IMR-90 (cell line): Measurements from ENCODE around the gene GTF3C1. TPM values are rescaled to one million over a fixed set of nuclear protein-coding genes. Genes with fewer than 3 reads are reported as not detected.

Experiments
- ATAC-seq: fragments of 200-7000 bp; cut with Tn5 transposase; 2 replicates; pipeline ENCODE4 v1.9.1; 2020; ENCODE audit warnings: low read depth, mild to moderate bottlenecking, moderate library complexity
- BruUV-seq: library from RNA; stranded (reverse); fragments of 400-500 nt; replicated peaks from 2 replicates; lab custom pipeline; 2021; lab: Mats Ljungman, UMichigan
- CTCF ChIA-PET: fragments of 300-600 bp; formaldehyde crosslinking; extraction: SDS; loops from one replicate; lab custom pipeline; 2021; ENCODE audit warnings: antibody characterized with exemption; lab: Yijun Ruan, JAX
- POLR2A ChIA-PET: fragments of 300-600 bp; sonication (Branson Sonifier 250); formaldehyde crosslinking; loops from one replicate; lab custom pipeline; 2022; ENCODE audit warnings: antibody characterized with exemption; ENCODE audit not compliant: unreplicated experiment; lab: Charles Lee
- DNase-seq: peaks from one replicate; pipeline ENCODE4 v3.0.0; 2013
- H2AFZ ChIP-seq: replicated peaks from 2 replicates; pipeline ENCODE3; 2013; ENCODE audit warnings: low read length, mild to moderate bottlenecking; ENCODE audit not compliant: poor library complexity
- H2AK5ac ChIP-seq: 2 replicates; pipeline ENCODE4 v1.6.1; 2013; ENCODE audit warnings: low read depth, low read length, inconsistent platforms
- H2AK9ac ChIP-seq: replicated peaks from 2 replicates; pipeline ENCODE3; 2013; ENCODE audit warnings: mild to moderate bottlenecking, low read depth, low read length, moderate library complexity; ENCODE audit not compliant: poor library complexity
- H2BK120ac ChIP-seq: 2 replicates; pipeline ENCODE4 v1.6.1; 2013; ENCODE audit warnings: low read depth, low read length, inconsistent platforms
- H2BK15ac ChIP-seq: 3 replicates; pipeline ENCODE4 v1.6.1; 2013; ENCODE audit warnings: low read depth, low read length, inconsistent platforms
- H2BK20ac ChIP-seq: 2 replicates; pipeline ENCODE4 v1.6.1; 2013; ENCODE audit warnings: low read depth, mild to moderate bottlenecking, inconsistent platforms, low read length, moderate library complexity
- H2BK5ac ChIP-seq: 2 replicates; pipeline ENCODE4 v1.6.1; 2013; ENCODE audit warnings: mild to moderate bottlenecking, low read depth, low read length, inconsistent platforms; ENCODE audit not compliant: poor library complexity, severe bottlenecking
- H3K14ac ChIP-seq: replicated peaks from 2 replicates; pipeline ENCODE4 v1.6.1; 2013; ENCODE audit warnings: low read depth, low read length, inconsistent platforms
- H3K18ac ChIP-seq: 2 replicates; pipeline ENCODE4 v1.6.1; 2013; ENCODE audit warnings: low read depth, low read length, control low read depth
- H3K23ac ChIP-seq: 2 replicates; pipeline ENCODE4 v1.6.1; 2013; ENCODE audit warnings: low read depth, low read length, inconsistent platforms
- H3K27ac ChIP-seq: 2 replicates; pipeline ENCODE4 v1.5.1; 2013; ENCODE audit warnings: mild to moderate bottlenecking, control low read depth, low read length; ENCODE audit not compliant: insufficient read depth
- H3K27me3 ChIP-seq: 2 replicates; pipeline ENCODE4 v1.6.1; 2013; ENCODE audit warnings: low read length; ENCODE audit not compliant: control insufficient read depth, insufficient read depth
- H3K36me3 ChIP-seq: 2 replicates; pipeline ENCODE4 v1.6.1; 2013; ENCODE audit warnings: low read length, mixed read lengths; ENCODE audit not compliant: control insufficient read depth, insufficient read depth
- H3K4ac ChIP-seq: 2 replicates; pipeline ENCODE4 v1.6.1; 2013; ENCODE audit warnings: low read depth, low read length, inconsistent platforms
- H3K4me1 ChIP-seq: 2 replicates; pipeline ENCODE4 v1.6.1; 2013; ENCODE audit warnings: low read length, mixed read lengths; ENCODE audit not compliant: control insufficient read depth, insufficient read depth
- H3K4me2 ChIP-seq: 2 replicates; pipeline ENCODE4 v1.6.1; 2013; ENCODE audit warnings: low read depth, mild to moderate bottlenecking, control low read depth, low read length, moderate library complexity
- H3K4me3 ChIP-seq: 2 replicates; pipeline ENCODE4 v1.5.1; 2013; ENCODE audit warnings: low read depth, mild to moderate bottlenecking, control low read depth, low read length, moderate library complexity; ENCODE audit not compliant: insufficient read depth
- H3K56ac ChIP-seq: 2 replicates; pipeline ENCODE4 v1.6.1; 2013; ENCODE audit warnings: low read length, inconsistent platforms; ENCODE audit not compliant: insufficient read depth; ENCODE audit errors: extremely low read depth
- H3K79me1 ChIP-seq, 2 experiments: 2 replicates each; pipeline ENCODE4 v1.6.1; 2013; ENCODE audit warnings: low read length in 2 of 2, inconsistent platforms in 1 of 2, low read depth in 1 of 2
- H3K9ac ChIP-seq: 2 replicates; pipeline ENCODE4 v1.6.1; 2013; ENCODE audit warnings: low read depth, low read length, control low read depth
- H3K9me1 ChIP-seq: 2 replicates; pipeline ENCODE4 v1.6.1; 2013; ENCODE audit warnings: low read length, inconsistent platforms; ENCODE audit not compliant: insufficient read depth
- H3K9me3 ChIP-seq: 2 replicates; pipeline ENCODE4 v1.6.1; 2013; ENCODE audit warnings: low read length; ENCODE audit not compliant: control insufficient read depth, insufficient read depth
- H4K20me1 ChIP-seq: 2 replicates; pipeline ENCODE4 v1.6.1; 2013; ENCODE audit warnings: low read length, inconsistent platforms; ENCODE audit not compliant: insufficient read depth
- H4K5ac ChIP-seq: 2 replicates; pipeline ENCODE4 v1.6.1; 2013; ENCODE audit warnings: mild to moderate bottlenecking, low read depth, low read length, control low read depth
- H4K8ac ChIP-seq, 2 experiments: 2 replicates each; pipeline ENCODE4 v1.6.1; 2013; ENCODE audit warnings: low read depth in 2 of 2, low read length in 2 of 2, control low read depth in 1 of 2, inconsistent platforms in 1 of 2
- H4K91ac ChIP-seq: 2 replicates; pipeline ENCODE4 v1.6.1; 2013; ENCODE audit warnings: low read depth, low read length, inconsistent platforms; ENCODE audit not compliant: insufficient read depth
- CHD1 ChIP-seq: IDR thresholded peaks from 2 replicates; pipeline ENCODE4 v1.6.1; 2012; ENCODE audit warnings: low read depth, low read length, improper control_type of control experiment
- ELK1 ChIP-seq: fragments of 150-350 bp; IDR thresholded peaks from 2 replicates; pipeline ENCODE4 v1.6.1; 2016; ENCODE audit warnings: low read depth, mild to moderate bottlenecking, low read length, moderate library complexity, borderline replicate concordance
- MAFK ChIP-seq: IDR thresholded peaks from 2 replicates; pipeline ENCODE4 v1.6.1; 2012; ENCODE audit warnings: low read depth, low read length, improper control_type of control experiment
- MAZ ChIP-seq: IDR thresholded peaks from 2 replicates; pipeline ENCODE4 v1.6.1; 2012; ENCODE audit warnings: low read depth, mild to moderate bottlenecking, low read length, improper control_type of control experiment, moderate library complexity, borderline replicate concordance
- RCOR1 ChIP-seq: IDR thresholded peaks from 2 replicates; pipeline ENCODE4 v1.6.1; 2012; ENCODE audit warnings: mild to moderate bottlenecking, low read length, improper control_type of control experiment; ENCODE audit not compliant: insufficient replicate concordance
- WGBS, 2 experiments: methylation state at CpG; one replicate each; pipeline versions ENCODE4 v1.1.5 to v1.1.7; 2013; ENCODE audit warnings: missing lambda C conversion rate in 2 of 2; ENCODE audit not compliant: insufficient read length in 1 of 2; ENCODE audit errors: extremely low coverage in 2 of 2; 5-methylcytosine and 5-hydroxymethylcytosine counted together
- dilution Hi-C: fragments of 300-500 bp; cut with HindIII; formaldehyde crosslinking; loops from one replicate; pipeline ENCODE4 v1.14.3; 2018; ENCODE audit warnings: low sequenced_read_pairs; ENCODE audit not compliant: unreplicated experiment
- in situ Hi-C: fragments of 300-500 bp; cut with MboI; formaldehyde crosslinking; loops from 3 replicates; pipeline ENCODE4 v1.14.3; 2019; ENCODE audit warnings: low sequenced_read_pairs, inconsistent platforms, mixed read lengths
- intact Hi-C: fragments of 100-400 bp; cut with micrococcal nuclease; formaldehyde crosslinking; loops from 2 replicates; pipeline ENCODE4 v1.10.0; 2022
- polyA plus RNA-seq, 3 experiments: library from polyadenylated mRNA; depleted of rRNA; stranded (reverse); fragments of >200 nt; gene quantifications; 2 replicates each; pipeline ENCODE4 v1.2.3, GENCODE V29; 2012; ENCODE audit warnings: low replicate concordance in 1 of 3
- total RNA-seq: library from RNA; depleted of rRNA; stranded (reverse); fragments of >200 nt; gene quantifications from 2 replicates; pipeline ENCODE4 v1.2.3, GENCODE V29; 2012; rRNA removed

GTF3C1 gene
- total and polyA plus RNA-seq, 2 of the 4 experiments (the other 2 are of a cell fraction) = 50.8 to 68.1 TPM

- ChIA-PET CTCF (interaction anchor here (0.7 kb wide), 1 partner anchor 28 kb away, joined by 5 read pairs; no protein-coding TSS in a partner anchor), POLR2A (no interaction called here)
- Histone ChIP-seq H3K56ac (no peak overlapping the region), H2AK5ac (no peak overlapping the region), H3K27ac (no peak overlapping the region), H2BK120ac (no peak overlapping the region), H3K23ac (no peak overlapping the region), H2BK15ac (no peak overlapping the region), H3K27me3 (no peaks in the 10 kb centered on the region), H3K9me3 (no peaks in the 10 kb centered on the region), H3K4me3 (no peak overlapping the region), H2AFZ (no peak overlapping the region), H3K79me1 (peaks cover 0 to 10% of the 10 kb centered on the region in 2 experiments; a peak in 2 of 4 replicates), H2BK5ac (no peak overlapping the region), H3K36me3 (no peaks in the 10 kb centered on the region), H3K4me2 (no peak overlapping the region), H4K5ac (no peak overlapping the region), H3K18ac (no peak overlapping the region), H2AK9ac (no peak overlapping the region), H3K9me1 (peaks cover 13% of the 10 kb centered on the region), H4K8ac (no peak overlapping the region), H2BK20ac (no peak overlapping the region), H3K9ac (no peak overlapping the region), H4K20me1 (no peaks in the 10 kb centered on the region), H4K91ac (no peak overlapping the region), H3K4ac (no peak overlapping the region), H3K14ac (no peak overlapping the region), H3K4me1 (peaks cover 8% of the 10 kb centered on the region)
- ATAC-seq (no peak), DNase-seq (no peak)
- in situ Hi-C loops (no loop called here), intact Hi-C loops (no loop called here), dilution Hi-C loops (no loop called here)
- no TSS peak for BruUV-seq
- TF ChIP-seq CHD1 = no peak
- TF ChIP-seq MAZ = no peak
- TF ChIP-seq RCOR1 = no peak
- no peak for TF ChIP-seq ELK1
- TF ChIP-seq MAFK = no peak
- WGBS, 2 experiments = no CpG with 5 or more reads among the region's 1 CpG
Measured at GRCh38 chr16:27410761-27411160, 139.0 kb downstream of the GTF3C1 start.

Other genes starting within 250 kb of the GTF3C1 start
- 6.3 and 8.3 TPM in 2 replicates for gene IL4R, start 235.9 kb downstream of the GTF3C1 start, total RNA-seq
- gene IL4R, start 235.9 kb downstream of the GTF3C1 start, polyA plus RNA-seq (2012; rRNA removed) = 18.7 and 21.5 TPM in 2 replicates
- 0.72 and 0.83 TPM in 2 replicates for gene IL21R, start 147.7 kb downstream of the GTF3C1 start, total RNA-seq
- 0.83 and 0.97 TPM in 2 replicates for gene IL21R, start 147.7 kb downstream of the GTF3C1 start, polyA plus RNA-seq (2012; rRNA removed)
- 16.7 and 18.9 TPM in 2 replicates for gene KATNIP, start 231 bp upstream of the GTF3C1 start, total RNA-seq
- gene KATNIP, start 231 bp upstream of the GTF3C1 start, polyA plus RNA-seq (2012; rRNA removed) = 17.5 and 18.6 TPM in 2 replicates